Measurements from ENCODE around the gene GFRA4.

Gene GFRA4

DNA sequence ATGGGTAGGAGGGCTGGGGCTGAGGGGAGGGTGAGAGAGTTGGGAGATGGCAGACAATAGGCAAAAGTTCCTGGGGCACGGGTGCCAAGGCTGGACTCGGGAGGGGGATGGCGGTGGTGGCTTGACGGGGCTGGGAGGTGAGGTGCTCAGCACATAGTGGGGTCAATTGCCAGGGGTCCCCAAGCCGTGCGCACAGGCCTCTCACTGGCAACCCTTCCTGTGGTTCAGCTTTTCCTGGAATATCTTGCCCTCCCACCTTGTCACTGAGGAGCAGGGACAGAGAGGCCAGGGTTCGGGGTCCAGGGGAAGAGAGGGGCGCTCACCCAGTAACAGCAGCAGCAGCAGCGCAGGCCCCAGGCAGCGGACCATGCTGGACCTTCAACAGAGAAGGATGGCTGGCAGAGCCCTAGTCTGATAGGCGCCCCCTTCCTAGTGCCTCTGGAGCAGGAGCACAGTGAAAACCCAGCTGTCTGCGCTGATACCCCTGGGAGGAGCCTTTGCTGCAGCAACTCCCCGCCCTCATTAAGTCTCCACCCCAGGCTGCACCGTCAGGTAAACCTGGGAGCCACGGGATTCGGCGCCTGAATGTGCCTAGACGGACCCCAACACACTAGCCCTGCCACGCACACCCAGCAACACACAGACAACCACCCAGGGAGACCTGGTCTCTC is at the start of gene GFRA4:
GFRA4 (minus strand) TSS at position 369 of the 671 bp plus-strand sequence; CDS start at position 369, 0 bp downstream.
- no peak for DNase-seq

DNA sequence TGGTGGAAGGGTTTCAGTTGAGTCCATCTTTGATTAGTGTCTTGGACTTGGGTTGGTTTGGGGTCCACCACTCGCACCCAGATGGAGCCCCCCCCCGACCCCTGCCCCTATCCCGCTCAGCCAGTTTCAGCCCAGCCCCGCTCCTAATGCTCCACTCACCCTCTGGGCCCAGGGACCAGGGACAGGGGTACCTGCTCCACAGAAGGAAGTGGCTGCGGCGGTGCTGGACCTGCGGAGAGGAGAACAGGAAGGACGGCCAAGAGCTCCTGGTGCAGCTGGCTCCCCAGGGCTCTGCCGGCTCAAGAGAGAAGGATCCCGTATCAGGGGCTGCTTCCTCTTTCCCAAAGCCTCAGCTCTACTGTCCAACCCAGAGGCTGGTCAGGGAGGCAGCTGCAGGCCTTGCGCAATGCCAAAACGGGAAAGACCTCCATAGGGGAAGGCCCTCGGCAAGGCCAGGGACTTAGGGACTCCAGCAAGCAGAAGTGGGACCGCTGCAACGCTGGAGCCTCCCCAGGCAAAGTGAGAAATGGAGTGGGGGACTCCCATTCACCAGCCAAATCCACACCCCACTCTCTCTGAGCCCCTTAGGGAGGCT is 49.2 kb upstream of the GFRA4 start, which contains the start of gene SIGLEC1:
SIGLEC1 (minus strand) TSS at position 322 of the 595 bp plus-strand sequence. CDS start 5,472 bp downstream, outside the sequence.
- DNase-seq: no peak

- DNase-seq: no peak
Observed at GRCh38 chr20:3711484-3711941, 48.3 kb upstream of the GFRA4 start.

GRCh38 chr20:3710703-3711483 is 47.7 kb upstream of the GFRA4 start:
- DNase-seq: peak; percentile 58

GRCh38 chr20:3710011-3710466 is 46.8 kb upstream of the GFRA4 start:
- no peak for DNase-seq

DNA sequence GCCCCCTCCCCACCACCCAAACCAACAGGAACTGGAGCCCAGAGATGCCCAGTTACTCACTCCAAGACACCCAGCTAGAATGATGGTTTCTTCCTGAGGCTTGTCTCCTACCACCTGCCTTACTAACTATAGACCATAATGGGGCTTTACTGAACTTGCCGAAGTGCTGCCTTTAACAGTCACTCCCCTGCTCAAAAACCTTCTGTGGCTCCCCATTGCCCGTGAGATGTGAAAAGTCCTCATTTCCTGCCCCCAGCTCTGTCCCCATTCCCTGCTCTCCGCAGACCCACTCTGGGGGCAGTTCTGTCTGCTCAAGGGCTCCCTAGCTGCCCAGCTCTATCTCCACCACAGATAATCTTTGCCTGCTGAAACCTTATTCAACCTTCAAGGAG is 44.3 kb upstream of the GFRA4 start:
- no peak for DNase-seq

DNA sequence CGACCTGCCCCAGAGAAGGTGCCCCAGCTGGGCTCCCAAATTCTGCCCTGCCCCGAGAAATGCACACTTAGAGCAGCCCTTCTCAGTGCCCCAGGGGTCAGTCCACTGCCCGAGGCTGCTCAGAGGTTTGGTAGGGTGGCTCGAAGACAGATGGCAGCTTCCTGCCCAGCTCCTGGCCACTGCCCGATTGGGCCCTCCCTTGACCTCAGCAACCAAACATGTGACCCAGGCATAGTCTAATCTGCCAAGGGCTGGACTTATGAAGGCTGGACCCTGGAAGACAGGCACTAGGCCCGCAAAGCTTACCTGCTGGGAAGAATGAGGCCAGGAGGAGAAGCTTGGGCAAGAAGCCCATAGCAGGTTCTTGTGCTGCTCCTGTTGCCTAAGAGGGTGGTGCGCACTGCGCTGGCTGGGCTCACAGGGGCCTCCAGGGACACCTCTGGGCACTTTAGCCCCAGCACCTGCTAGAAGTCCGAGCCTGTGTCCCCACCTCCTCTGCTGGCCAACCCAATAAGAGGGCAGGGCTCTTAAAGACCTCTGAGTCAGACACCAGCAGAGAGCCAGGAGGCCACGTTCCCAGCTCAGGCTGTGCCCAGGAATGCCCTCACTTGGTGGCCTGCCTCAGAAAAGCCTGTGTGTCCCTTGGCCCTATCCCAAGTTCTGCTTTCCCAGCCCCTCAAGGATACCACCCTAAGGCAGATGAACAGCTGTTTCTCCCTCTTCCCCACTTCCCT is 43.7 kb upstream of the GFRA4 start:
- peak; percentile 23 for DNase-seq

- no peak for DNase-seq
Observed at GRCh38 chr20:3705970-3706739, 43.0 kb upstream of the GFRA4 start.

- no peak for DNase-seq
Observed at GRCh38 chr20:3705491-3705969, 42.3 kb upstream of the GFRA4 start.

DNA sequence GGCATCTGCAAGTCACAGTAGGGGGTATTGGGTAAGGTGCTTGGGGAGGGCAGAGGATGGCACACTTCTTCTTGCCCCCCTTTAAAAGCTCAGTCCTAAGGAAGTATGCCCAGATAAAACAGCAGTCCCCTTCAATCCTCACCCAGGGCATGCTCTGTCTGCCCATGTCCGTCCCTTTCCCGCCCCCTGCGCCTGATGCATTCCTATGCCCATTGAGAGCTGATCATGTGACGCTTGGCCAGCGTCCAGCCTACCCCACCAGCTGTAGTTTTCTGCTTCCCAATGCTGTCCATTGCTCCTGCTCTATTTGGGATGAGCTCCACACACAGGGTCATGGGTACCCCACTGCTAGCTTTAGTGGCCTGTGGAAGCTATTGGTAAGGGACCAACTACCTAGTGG is 40.9 kb upstream of the GFRA4 start:
- no peak for DNase-seq

- no peak for DNase-seq
Observed at GRCh38 chr20:3702611-3703391, 39.6 kb upstream of the GFRA4 start.

DNA sequence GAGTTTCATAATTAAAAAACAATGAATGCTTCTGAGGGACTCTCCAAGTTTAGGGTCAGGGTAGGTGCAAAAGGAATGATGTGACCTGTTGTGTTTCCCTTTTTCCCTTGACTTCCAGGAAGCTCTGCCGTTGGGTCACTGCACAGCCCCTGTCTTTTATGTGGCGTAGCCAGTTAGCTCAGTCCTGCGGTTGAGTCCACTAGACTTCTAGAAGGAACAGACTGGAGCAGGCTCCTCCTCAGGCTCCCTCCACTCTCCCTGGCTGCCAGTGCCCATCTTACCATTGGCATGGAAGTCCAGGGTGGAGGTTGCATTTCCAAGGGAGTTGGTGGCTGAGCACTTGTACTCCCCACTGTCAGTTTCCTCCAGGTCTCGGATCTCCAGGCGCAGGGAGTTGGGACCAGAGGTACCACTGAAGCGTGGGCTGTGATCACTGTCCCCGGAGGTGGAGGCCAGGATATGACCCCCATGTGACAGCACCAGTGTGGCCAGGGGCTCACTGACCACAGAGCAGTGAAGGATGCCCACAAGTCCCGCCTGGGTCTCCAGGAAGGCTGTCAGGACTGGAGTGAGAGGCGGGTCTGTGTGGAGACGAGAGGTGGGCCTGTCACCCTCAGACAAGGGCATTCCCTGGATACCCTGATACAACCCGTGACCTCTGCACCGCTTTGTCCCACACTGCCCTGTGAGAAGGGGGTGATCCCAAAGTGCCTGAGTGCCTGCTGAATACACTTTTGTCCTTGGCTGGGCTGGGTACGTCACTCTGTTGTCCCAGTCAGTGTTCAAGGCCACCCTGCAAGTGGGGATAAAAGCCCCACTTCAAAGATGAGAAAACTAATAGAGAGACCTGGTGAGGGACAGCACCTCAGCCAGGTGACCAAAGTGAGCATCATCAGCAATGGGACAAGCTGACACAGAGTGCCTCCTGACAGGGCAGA is 38.1 kb upstream of the GFRA4 start:
- no peak for DNase-seq

DNA sequence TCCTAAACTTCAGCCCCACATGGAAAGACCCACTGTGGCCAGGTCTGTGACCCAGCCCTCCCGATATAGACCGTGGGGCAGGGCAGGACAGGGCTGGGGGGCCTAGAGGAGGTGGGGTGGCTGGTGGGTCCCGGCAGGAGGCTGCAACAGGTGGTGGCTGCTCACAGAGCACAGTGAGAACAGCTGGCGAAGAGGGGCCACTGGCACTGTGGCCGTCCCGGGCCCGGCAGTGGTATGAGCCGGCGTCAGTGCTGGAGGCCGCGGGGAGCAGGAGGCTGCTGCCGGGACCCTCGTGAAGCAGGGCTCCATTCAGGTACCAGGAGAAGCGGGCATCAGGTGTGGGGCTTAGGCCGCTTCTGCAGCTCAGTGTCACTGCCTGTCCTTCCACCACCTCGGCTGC is 35.8 kb upstream of the GFRA4 start:
- no peak for DNase-seq

- no peak for DNase-seq
Observed at GRCh38 chr20:3698591-3699001, 35.4 kb upstream of the GFRA4 start.

- DNase-seq: no peak
Observed at GRCh38 chr20:3697588-3698305, 34.5 kb upstream of the GFRA4 start.

DNA sequence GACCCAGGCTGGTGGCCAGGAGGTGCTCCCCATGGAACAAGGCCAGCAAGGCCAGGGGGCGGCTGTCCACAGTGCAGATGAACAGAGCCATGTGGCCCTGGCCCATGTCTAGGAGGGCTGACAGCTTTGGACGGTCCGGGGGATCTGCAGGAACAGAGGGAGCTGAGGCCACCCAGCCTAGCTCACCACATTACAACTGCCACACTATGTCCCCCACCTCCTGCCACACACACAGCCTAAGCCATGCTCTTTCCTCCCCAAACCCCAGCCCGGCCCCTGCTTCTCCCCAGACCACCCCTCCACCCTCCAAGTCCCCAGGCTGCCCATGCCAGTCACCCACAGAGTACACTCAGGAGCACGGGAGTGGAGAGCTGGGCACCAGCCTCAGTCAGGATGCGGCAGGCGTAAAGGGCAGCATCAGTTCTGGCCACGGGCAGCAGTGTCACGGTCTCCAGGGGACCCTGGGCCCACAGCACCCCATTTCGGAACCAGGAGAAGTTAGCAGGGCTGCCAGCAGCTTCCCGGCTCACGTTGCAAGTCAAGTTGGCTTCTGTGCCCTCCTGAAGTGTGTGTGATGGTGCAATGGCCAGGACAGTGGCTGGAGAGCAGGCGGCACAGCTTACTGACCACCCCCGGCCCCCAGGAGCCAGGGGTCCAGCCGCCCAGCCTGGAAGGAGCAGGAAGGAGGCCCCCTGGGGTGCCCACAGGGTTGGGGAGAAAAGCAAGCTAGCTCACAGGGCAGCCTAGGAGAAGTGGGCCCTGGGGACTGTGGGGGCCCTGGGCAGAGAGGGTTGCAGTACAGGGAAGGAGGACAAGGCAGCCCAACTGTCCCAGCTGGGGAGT is 33.8 kb upstream of the GFRA4 start:
- DNase-seq: no peak

DNA sequence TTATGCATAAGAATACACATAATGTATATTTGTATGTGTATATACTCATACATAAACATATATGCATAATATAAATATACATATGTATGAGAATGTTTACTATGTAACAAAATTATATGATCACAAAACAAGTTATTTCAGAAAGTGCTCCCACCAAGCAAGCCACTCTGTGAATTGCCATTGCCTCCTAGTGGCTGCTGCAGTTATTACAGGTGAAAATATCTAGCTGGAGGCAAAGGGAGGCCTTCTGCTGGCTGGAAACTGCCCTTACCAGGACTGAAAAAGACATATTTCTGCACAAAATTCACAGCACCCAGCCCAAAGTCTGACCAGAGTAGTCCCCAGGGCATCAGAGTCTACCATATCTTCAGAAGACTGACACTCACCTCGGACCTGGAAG is 33.0 kb upstream of the GFRA4 start:
- DNase-seq: peak; percentile 31

- no peak for DNase-seq
Observed at GRCh38 chr20:3694864-3695263, 31.7 kb upstream of the GFRA4 start.

Data from DMS53 (cell line).